Measurements from ENCODE around the gene LETM1.

LETM1 gene

DNA sequence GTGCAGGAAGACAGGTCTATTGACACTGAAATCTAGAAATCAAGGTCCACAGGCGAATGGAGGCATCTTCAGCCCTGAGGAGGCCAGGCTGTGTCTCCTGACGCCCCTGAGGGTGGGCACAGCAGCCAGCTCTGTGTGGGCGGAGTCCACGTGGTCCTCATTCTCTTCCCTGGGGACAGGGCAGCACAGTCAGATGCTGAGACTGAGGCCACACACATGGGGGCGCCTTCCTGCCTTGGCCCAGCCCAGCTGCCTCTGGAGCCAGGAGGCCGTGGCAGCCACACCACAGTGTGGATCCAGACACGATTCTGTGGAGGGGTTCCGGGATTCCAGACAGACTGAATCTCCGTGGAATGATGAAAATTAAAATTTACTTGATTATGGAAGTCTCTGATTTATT lies 42.0 kb downstream of the LETM1 start:
- FAIRE-seq (no peak), DNase-seq (ENCODE audit: insufficient read length, low spot score) (no peak)
- no peak for TF ChIP-seq PAX5 (IDR thresholded peaks at IDR 0.05; ENCODE audit: insufficient read depth, low read length, severe bottlenecking)
- no peak for TF ChIP-seq POLR2A (IDR thresholded peaks at IDR 0.05; ENCODE audit: low read depth, low read length)
- no peak for TF ChIP-seq POU2F2 (IDR thresholded peaks at IDR 0.05; ENCODE audit: low read depth, low read length)
- TF ChIP-seq SPI1 (IDR thresholded peaks at IDR 0.05; ENCODE audit: low read depth, low read length) = no peak
- no peak for TF ChIP-seq POLR2AphosphoS5 (IDR thresholded peaks at IDR 0.05; ENCODE audit: low read depth, low read length)
- TF ChIP-seq TAF1 (IDR thresholded peaks at IDR 0.05; ENCODE audit: low read depth, low read length) = no peak

DNA sequence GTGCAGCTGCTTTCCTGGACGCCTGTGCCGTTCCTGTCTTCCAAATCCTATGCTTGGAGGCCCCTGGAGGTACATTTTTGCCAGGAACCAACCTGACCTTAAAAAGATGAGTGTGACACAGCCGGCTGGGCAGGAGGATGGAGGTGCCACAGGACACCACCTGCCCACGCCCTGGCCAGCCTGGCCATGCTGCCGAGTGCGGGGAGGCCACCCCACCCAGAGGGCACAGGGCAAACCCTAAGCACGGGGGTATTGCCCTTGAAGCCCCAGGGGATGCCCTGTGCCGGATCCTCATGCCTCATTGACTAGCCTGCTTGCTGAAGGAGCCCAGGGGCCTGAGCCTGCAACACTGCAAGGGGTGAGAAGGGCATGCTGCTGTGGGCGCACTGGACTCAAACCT lies 42.7 kb downstream of the LETM1 start:
- DNase-seq (ENCODE audit: insufficient read length, low spot score) = no peak
- no peak for TF ChIP-seq POLR2AphosphoS5 (IDR thresholded peaks at IDR 0.05; ENCODE audit: low read depth, low read length)
- TF ChIP-seq SPI1 (IDR thresholded peaks at IDR 0.05; ENCODE audit: low read depth, low read length) = no peak
- TF ChIP-seq TAF1 (IDR thresholded peaks at IDR 0.05; ENCODE audit: low read depth, low read length) = no peak
- TF ChIP-seq PAX5 (IDR thresholded peaks at IDR 0.05; ENCODE audit: insufficient read depth, low read length, severe bottlenecking) = no peak
- no peak for TF ChIP-seq POU2F2 (IDR thresholded peaks at IDR 0.05; ENCODE audit: low read depth, low read length)
- no peak for TF ChIP-seq POLR2A (IDR thresholded peaks at IDR 0.05; ENCODE audit: low read depth, low read length)
- FAIRE-seq = no peak

DNA sequence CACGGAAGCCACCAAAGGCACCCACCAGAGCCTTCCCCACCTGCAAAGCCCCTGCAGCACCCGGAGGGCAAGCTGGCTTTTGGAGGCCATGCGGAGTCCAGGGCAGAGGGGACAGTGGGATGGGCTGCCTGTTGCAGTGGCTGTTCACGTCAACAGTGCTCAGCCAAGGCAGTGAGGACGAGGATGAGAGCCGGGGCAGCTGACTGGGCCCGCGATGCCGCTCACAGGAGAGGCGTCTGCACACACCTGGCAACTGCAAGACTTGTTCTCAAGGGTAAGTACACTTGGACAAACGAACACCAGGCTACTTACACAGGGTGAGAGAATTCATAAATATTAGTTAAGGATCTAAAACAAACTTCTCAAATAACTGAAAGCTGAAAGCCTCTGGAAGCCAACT lies 43.2 kb downstream of the LETM1 start:
- DNase-seq (ENCODE audit: insufficient read length, low spot score) = no peak
- no peak for TF ChIP-seq TAF1 (IDR thresholded peaks at IDR 0.05; ENCODE audit: low read depth, low read length)
- no peak for TF ChIP-seq PAX5 (IDR thresholded peaks at IDR 0.05; ENCODE audit: insufficient read depth, low read length, severe bottlenecking)
- TF ChIP-seq POLR2AphosphoS5 (IDR thresholded peaks at IDR 0.05; ENCODE audit: low read depth, low read length) = no peak
- TF ChIP-seq POLR2A (IDR thresholded peaks at IDR 0.05; ENCODE audit: low read depth, low read length) = no peak
- TF ChIP-seq SPI1 (IDR thresholded peaks at IDR 0.05; ENCODE audit: low read depth, low read length) = no peak
- no peak for TF ChIP-seq POU2F2 (IDR thresholded peaks at IDR 0.05; ENCODE audit: low read depth, low read length)
- no peak for FAIRE-seq

DNA sequence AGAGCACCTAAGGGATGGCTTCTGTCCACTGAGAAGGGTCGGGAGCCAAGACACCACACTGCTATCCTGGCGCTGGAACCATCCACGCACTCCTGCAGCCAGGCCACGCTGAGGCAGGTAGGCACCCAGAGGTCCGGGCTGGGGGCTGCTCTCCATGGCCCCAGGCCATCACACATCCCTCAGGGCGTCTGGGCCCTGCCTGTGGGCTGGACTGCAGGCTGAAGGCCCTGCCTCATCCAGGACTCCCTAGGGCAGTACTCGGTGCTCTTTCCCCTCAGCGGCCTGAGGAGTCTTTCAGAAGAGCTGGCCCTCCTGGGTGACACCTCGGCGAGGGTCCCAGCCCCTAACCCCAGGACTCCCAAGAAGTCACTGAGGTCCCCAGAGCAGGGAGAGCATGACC lies 45.2 kb downstream of the LETM1 start:
- TF ChIP-seq PAX5 (IDR thresholded peaks at IDR 0.05; ENCODE audit: insufficient read depth, low read length, severe bottlenecking) = no peak
- no peak for TF ChIP-seq TAF1 (IDR thresholded peaks at IDR 0.05; ENCODE audit: low read depth, low read length)
- no peak for TF ChIP-seq SPI1 (IDR thresholded peaks at IDR 0.05; ENCODE audit: low read depth, low read length)
- TF ChIP-seq POU2F2 (IDR thresholded peaks at IDR 0.05; ENCODE audit: low read depth, low read length) = no peak
- FAIRE-seq = no peak
- no peak for DNase-seq (ENCODE audit: insufficient read length, low spot score)

DNA sequence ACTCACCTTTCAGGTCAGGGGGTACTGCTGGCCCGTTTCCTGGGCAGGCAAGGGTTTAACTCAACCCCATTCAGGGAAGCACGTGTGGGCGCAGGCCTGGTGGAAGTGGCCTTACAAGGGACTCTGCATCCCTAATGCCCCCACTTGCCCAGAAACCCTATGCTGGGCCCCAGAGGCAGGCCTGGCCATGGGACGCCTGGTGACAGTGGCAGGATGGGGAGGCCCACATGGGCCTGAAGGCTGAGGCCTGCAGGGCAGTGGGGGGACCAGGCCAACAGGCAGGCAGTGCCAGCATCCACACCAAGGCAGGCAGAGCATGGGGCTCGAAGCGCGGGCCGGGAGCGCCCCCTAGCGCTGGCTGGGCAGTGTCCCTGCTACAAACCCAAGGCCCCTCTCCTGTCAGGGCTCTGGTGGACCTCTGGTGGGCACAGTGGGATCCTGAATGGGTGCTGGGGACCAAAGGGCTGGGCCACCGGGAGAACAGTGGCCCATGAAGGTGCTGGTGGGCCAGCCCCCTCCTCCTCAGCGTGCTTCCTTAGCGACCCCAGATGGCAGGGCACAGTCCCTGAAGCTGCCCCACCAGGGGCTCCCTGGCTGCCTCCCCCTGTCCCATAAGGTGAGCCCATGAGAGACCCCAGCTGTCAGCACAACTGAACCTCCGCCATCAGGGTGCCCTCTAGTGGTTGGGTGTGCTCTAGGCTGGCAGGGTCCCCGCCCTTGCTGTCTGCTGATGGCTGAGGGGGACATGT lies 46.0 kb downstream of the LETM1 start:
- TF ChIP-seq POLR2A (IDR thresholded peaks at IDR 0.05; ENCODE audit: low read depth, low read length) = no peak
- no peak for TF ChIP-seq TAF1 (IDR thresholded peaks at IDR 0.05; ENCODE audit: low read depth, low read length)
- no peak for TF ChIP-seq POLR2AphosphoS5 (IDR thresholded peaks at IDR 0.05; ENCODE audit: low read depth, low read length)
- no peak for TF ChIP-seq PAX5 (IDR thresholded peaks at IDR 0.05; ENCODE audit: insufficient read depth, low read length, severe bottlenecking)
- no peak for TF ChIP-seq SPI1 (IDR thresholded peaks at IDR 0.05; ENCODE audit: low read depth, low read length)
- TF ChIP-seq POU2F2 (IDR thresholded peaks at IDR 0.05; ENCODE audit: low read depth, low read length) = no peak
- DNase-seq (ENCODE audit: insufficient read length, low spot score) (peak; percentile 97), FAIRE-seq (peak; percentile 89)

DNA sequence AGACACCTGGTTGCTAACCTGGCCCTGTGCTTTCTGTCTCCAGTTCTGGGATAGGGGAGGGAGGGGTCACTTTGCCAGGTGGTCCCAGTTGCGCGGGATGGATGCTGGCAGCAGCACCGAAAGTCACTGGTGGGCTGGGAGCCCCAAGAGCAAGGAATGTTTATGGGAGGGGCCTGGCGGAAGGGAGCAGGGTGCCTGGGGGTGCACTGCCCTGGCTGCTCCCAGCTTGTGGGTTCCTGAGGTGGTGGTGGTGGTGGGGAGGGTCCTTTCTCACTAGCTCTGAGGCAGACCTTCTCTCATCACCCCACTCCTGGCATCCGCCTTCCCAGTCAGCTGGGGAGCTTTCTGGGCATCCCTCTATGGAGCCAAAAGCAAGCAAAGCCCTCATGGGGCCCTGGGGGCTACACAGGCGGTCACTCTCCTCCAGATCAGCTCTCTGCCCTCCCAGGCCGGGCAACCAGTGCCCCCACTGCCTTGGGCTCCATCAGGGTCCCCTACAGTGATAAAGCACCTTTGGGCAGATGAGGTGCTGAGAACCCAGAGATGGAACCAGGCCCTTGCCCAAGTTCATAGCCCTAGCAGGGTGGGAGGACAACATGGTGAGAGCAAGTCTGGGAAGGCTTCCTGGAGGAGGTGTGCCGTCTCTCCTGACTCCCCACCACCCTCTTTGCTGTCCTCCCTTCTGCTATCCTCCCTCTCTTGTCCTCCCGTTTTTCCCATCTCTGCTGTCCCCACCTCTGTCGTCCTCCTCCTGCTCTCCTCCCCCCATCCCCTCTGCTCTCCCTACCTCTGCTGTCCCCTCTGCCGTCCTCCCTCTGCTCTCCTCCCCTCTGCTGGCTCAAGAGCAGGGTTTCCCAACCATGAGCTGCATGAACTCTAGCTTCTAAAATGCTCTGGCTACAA lies 46.9 kb downstream of the LETM1 start:
- DNase-seq (ENCODE audit: insufficient read length, low spot score) (no peak), FAIRE-seq (no peak)
- TF ChIP-seq TAF1 (IDR thresholded peaks at IDR 0.05; ENCODE audit: low read depth, low read length) (no peak), POU2F2 (IDR thresholded peaks at IDR 0.05; ENCODE audit: low read depth, low read length) (no peak), PAX5 (IDR thresholded peaks at IDR 0.05; ENCODE audit: insufficient read depth, low read length, severe bottlenecking) (no peak), SPI1 (IDR thresholded peaks at IDR 0.05; ENCODE audit: low read depth, low read length) (no peak), POLR2AphosphoS5 (IDR thresholded peaks at IDR 0.05; ENCODE audit: low read depth, low read length) (no peak), POLR2A (IDR thresholded peaks at IDR 0.05; ENCODE audit: low read depth, low read length) (no peak)

DNA sequence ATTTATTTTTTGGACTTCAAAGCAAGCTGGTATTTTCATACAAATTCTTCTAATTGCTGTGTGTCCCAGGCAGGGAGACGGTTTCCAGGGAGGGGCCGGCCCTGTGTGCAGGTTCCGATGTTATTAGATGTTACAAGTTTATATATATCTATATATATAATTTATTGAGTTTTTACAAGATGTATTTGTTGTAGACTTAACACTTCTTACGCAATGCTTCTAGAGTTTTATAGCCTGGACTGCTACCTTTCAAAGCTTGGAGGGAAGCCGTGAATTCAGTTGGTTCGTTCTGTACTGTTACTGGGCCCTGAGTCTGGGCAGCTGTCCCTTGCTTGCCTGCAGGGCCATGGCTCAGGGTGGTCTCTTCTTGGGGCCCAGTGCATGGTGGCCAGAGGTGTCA lies 47.6 kb downstream of the LETM1 start:
- FAIRE-seq (no peak), DNase-seq (ENCODE audit: insufficient read length, low spot score) (no peak)
- no peak for TF ChIP-seq SPI1 (IDR thresholded peaks at IDR 0.05; ENCODE audit: low read depth, low read length)
- no peak for TF ChIP-seq POU2F2 (IDR thresholded peaks at IDR 0.05; ENCODE audit: low read depth, low read length)
- TF ChIP-seq PAX5 (IDR thresholded peaks at IDR 0.05; ENCODE audit: insufficient read depth, low read length, severe bottlenecking) = no peak
- TF ChIP-seq TAF1 (IDR thresholded peaks at IDR 0.05; ENCODE audit: low read depth, low read length) = no peak

DNA sequence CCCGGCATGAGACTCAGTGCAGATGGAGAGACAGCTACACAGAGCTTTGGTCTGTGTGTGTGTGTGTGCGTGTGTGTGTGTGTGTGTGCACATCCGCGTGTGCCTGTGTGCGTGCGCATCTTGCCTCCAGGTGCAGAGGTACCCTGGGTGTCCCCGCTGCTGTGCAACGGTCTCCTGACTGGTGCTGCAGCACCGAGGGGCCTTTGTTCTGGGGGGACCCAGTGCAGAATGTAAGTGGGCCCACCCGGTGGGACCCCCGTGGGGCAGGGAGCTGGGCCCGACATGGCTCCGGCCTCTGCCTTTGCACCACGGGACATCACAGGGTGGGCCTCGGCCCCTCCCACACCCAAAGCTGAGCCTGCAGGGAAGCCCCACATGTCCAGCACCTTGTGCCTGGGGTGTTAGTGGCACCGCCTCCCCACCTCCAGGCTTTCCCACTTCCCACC lies 48.6 kb downstream of the LETM1 start:
- TF ChIP-seq POLR2A (IDR thresholded peaks at IDR 0.05; ENCODE audit: low read depth, low read length) = no peak
- TF ChIP-seq POU2F2 (IDR thresholded peaks at IDR 0.05; ENCODE audit: low read depth, low read length) = no peak
- no peak for TF ChIP-seq TAF1 (IDR thresholded peaks at IDR 0.05; ENCODE audit: low read depth, low read length)
- FAIRE-seq (no peak), DNase-seq (ENCODE audit: insufficient read length, low spot score) (no peak)

DNA sequence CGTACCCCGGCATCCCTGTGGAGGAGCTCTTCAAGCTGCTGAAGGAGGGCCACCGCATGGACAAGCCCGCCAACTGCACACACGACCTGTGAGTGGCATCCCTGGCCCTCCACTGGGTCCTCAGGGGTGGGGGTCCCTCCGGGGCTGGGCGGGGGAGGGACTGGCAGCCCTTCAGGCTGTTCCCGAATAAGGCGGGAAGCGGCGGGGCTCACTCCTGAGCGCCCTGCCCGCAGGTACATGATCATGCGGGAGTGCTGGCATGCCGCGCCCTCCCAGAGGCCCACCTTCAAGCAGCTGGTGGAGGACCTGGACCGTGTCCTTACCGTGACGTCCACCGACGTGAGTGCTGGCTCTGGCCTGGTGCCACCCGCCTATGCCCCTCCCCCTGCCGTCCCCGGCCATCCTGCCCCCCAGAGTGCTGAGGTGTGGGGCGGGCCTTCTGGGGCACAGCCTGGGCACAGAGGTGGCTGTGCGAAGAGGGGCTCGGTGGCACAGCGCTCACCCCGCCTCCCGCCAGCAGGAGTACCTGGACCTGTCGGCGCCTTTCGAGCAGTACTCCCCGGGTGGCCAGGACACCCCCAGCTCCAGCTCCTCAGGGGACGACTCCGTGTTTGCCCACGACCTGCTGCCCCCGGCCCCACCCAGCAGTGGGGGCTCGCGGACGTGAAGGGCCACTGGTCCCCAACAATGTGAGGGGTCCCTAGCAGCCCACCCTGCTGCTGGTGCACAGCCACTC lies 49.2 kb downstream of the LETM1 start:
- DNase-seq (ENCODE audit: insufficient read length, low spot score) = no peak
- FAIRE-seq = no peak

More for the DNA sequence above, 49.2 kb downstream of the LETM1 start:
- TF ChIP-seq PAX5 (IDR thresholded peaks at IDR 0.05; ENCODE audit: insufficient read depth, low read length, severe bottlenecking) (no peak), TAF1 (IDR thresholded peaks at IDR 0.05; ENCODE audit: low read depth, low read length) (no peak), POLR2AphosphoS5 (IDR thresholded peaks at IDR 0.05; ENCODE audit: low read depth, low read length) (no peak), POLR2A (IDR thresholded peaks at IDR 0.05; ENCODE audit: low read depth, low read length) (no peak), POU2F2 (IDR thresholded peaks at IDR 0.05; ENCODE audit: low read depth, low read length) (no peak), SPI1 (IDR thresholded peaks at IDR 0.05; ENCODE audit: low read depth, low read length) (no peak)
